GOT3 (cell line): Measurements from ENCODE around the gene MOK.

Source experiments
- DNase-seq: peaks from one replicate; lab custom pipeline; 2025; ENCODE audit warnings: mixed read lengths; lab: John Stamatoyannopoulos, UW

MOK gene

GRCh38 chr14:102283631-102284129, 21.3 kb downstream of the MOK start:
- DNase-seq = no peak

DNA sequence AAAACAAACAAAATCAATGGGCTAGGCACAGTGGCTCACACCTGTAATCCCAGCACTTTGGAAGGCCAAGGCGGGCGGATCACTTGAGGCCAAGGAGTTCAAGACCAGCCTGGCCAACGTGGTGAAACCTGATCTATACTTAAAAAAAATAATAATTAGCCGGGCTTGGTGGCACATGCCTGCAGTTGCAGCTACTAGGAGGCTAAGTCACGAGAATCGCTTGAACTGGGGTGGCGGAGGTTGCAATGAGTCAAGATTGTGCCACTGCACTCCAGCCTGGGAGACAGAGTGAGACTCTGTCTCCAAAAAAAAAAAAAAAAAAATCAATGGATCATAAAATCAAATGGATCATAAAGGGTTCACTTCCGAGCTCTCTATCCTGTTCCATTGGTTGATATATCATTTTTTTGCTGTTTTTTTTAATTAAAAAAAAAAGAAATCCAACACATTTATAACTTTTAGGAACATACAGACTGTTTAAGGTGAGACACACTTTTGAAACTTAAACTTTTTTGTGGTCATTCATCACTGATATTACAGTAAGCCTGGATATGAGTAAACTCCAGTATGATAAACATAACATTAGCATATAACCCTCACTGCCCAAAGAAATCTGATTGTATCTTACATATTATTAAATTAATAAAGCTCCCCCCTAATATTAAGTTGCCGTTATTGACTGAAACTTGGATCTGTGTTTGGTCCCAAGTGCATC, 22.1 kb downstream of the MOK start:
- DNase-seq = no peak

DNA sequence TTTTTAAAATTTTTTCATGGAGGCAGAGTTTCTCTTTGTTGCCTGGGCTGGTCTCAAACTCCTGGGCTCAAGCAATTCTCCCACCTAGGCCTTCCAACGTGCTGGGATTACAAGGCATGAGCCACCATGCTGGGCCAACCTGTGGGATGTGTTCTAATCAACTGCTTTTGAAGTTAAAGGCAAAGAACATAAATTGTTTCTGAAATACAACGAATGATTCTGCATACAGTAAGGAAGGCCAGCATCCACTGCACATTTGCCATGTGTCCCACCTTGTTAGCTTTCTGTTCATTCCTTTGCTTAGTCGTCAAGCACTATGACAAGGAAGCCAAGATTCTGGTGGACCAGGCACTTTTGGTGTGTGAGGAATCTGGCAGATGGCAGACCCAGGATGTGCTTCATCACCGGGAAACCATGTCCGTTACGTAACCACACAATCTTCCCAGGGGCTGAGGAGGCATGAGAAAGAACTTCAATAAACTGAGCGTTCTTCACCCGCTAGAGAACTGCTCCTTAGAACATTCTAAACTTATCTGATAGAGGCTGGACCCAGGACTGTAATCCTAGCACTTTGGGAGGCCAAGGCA, 24.5 kb downstream of the MOK start:
- peak; percentile 1 for DNase-seq

- DNase-seq = peak; percentile 8
These were observed 25.1 kb downstream of the MOK start for GRCh38 chr14:102279688-102280348.

- DNase-seq = no peak
These were observed 25.7 kb downstream of the MOK start for GRCh38 chr14:102279282-102279681.

DNA sequence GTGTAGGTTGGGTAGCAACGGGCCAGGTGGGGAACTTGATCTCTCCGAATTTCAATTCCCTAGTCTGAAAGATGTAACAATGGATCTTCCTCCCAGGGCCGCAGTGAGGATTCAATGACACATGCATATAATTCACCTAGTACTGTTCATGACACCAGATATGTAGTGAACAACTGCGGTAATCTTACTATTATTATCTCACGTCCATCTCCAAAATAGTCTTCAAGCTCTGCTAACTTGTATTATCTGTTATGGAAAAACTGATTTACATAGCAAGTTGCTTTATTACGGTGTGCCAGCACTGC, 26.4 kb downstream of the MOK start:
- DNase-seq = no peak

DNA sequence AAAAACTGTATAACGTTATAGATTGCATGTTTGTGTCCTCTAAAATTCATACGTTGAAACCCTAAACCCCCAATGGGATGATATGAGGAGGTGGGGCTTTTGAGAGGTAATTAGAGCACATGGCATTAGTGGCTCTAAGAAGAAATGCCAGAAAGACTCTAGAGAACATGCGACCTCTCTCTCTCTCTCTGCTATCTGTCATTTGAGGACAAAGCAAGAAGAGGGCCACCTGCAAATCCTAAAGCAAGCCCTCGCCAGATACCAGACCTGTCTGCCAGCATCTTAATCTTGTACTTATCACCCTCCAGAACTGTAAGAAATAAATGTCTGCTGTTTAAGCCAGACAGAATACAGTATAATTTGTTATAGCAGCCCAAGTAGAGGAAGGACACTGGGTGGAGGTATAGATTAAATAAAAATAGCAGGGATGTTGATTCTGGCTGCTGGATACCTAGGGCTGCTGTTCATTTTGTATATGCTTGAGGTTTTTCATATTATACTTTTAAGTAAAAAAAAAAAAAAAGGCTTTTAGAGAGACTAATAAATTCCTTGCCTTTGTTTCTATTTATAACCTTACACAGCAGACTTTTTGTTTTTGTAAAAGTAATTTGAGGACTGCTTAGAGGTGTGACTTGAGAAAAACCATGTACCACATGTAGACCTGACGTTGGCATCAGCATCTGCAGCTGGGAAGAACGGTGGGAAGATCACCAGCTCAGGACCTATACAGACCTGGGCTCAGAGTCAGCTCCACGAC, 26.9 kb downstream of the MOK start:
- no peak for DNase-seq

DNA sequence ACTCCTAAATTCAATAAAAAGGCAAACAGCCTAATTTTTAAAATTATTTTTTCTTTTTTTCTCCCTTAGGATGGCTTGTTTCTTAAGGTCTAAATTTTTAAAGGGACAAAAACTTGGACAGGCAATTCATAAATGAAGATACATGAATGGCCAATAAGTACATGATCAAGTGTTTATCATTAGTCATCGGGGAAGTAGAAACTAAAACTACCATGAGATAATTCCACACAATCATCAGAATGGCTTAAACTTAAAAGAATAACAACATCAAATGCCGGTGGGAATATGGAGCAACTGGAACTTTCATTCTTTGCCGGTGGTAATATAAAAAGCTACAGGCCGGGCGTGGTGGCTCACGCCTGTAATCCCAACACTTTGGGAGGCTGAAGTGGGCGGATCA, 29.1 kb downstream of the MOK start:
- no peak for DNase-seq

DNA sequence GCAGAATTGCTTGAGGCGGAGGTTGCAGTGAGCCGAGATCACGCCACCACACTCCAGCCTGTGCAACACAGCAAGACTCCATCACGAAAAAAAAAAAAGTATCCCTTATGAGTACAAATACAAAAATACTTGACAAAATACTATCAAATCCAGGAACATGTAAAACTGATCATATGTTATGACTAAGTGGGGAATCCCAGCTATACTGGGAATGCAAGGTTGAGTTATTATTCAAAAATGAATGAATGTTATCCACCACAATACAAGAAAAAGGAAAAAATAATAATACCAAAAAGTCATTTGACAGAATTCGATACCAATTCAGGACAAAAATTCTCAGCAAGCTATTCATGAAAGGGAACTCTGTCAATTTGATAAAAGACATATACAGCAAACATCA, 32.6 kb downstream of the MOK start:
- no peak for DNase-seq

GRCh38 chr14:102264775-102265174, 40.2 kb downstream of the MOK start:
- no peak for DNase-seq

DNA sequence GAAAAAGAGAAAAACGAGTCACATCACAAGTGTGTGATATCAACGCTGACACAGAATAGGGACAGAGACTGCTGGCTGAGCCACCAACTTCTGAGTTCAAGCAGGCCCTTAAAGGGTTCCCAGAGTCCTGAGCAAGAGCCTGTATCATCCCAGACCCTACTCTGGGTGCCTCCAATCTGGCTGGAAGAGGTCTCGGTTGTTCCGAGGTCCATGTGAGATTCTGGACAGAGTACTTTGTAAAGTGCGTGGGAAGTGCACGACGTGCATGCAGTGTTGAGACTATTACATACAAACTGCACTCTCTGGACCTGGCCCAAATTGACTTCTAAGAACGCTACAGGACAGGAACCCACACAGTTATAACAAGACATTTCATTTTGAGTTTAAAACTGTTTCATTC, 40.6 kb downstream of the MOK start:
- DNase-seq = no peak

DNA sequence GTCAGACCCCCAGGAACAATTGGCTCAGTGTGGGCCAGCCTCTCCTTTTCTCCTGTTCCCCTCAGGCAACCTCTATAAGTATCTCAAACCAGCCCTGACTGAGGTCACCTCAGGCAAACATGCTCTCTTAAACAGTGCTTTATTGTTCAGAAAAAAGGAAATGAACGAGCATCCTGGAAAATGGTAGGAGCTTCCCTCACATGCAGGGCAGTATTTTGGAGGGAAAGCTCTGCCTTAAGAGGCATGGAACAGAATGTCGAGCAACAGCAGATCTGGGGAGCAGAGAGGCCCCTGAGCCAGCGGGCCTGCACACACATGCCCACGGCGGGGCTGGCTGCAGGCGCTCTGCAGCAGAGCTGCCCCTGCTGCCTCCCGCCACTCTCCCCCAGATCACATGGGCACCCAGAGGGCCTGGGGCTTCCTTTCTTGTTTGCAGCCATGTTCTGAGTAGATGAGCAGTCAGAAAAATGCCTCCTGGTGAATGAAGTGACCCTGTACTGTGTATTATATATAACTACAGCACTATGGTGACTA, 42.0 kb downstream of the MOK start:
- DNase-seq = no peak

DNA sequence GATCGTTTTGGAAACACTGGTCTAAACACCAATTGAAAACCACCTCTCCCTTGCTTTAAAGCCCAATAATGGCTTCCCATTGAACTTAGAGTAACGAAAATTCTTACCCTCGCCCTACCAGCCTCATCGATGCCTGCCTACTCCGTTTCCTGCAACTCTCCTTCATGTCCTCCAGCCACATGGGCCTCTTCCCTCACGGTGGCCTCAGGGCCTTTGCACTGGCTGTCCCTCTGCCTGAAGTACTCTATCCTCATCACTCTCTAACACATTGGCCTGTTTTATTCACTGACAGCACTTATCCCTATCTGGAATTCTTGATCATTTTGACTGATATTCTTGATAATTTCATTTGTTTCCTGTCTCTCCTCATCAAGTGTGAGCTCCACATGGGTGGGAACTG, 46.8 kb downstream of the MOK start:
- no peak for DNase-seq

- no peak for DNase-seq
These were observed 48.2 kb downstream of the MOK start for GRCh38 chr14:102256716-102257115.

- no peak for DNase-seq
These were observed 49.4 kb downstream of the MOK start for GRCh38 chr14:102255401-102256190.

GRCh38 chr14:102252834-102253801, 51.8 kb downstream of the MOK start:
- DNase-seq = no peak

DNA sequence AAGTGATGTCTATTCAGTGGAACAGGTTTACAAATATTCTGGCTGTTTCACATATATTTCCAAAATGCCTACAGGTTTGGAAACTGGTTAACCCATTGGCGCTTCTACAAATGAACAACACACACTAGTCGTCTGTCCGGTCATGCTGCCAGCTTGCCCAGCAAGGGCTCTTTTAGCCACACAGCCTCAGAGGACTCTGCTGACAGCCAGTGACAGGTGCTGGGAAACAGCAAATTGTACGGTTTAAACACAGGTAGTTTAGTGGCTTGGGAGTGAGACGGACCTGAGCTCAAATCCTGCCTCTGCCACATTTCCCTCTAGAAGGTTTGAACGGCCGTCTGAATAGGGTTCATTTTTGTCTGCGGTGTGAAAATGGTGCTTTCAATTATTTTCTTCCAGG, 53.8 kb downstream of the MOK start:
- DNase-seq = no peak

DNA sequence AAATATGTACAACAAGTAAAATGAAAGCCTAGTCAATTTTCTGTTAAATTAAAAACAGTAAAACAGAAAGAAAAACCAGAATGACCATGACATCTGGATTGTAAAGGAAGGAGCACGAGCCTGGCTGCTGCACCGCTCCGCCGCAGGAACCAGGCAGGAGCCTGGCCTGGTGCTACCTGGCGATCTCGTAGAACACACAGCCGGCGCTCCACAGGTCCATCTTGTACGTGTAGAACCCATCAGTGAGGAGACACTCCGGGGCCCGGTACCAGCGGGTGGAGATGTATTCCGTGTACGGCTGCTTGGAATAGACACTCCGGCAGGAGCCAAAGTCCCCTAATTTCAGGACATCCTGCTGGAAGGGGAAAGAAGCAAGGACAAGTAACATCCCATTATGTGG, 54.3 kb downstream of the MOK start:
- DNase-seq = no peak

- no peak for DNase-seq
These were observed 55.0 kb downstream of the MOK start for GRCh38 chr14:102249981-102250380.

- DNase-seq = no peak
These were observed 55.9 kb downstream of the MOK start for GRCh38 chr14:102249041-102249440.
